ENCODE data around the gene CHRM1.

Gene CHRM1

GRCh38 chr11:62902932-62903331 is 18.2 kb downstream of the CHRM1 start:
- DNase-seq = no peak

- no peak for DNase-seq
Observed at GRCh38 chr11:62898027-62898426, 23.1 kb downstream of the CHRM1 start.

GRCh38 chr11:62897311-62897710 is 23.9 kb downstream of the CHRM1 start:
- no peak for DNase-seq

- no peak for DNase-seq
Observed at GRCh38 chr11:62896049-62896448, 25.1 kb downstream of the CHRM1 start.

GRCh38 chr11:62895501-62895900 is 25.7 kb downstream of the CHRM1 start:
- no peak for DNase-seq

- no peak for DNase-seq
Observed at GRCh38 chr11:62892077-62892922, 28.9 kb downstream of the CHRM1 start.

- no peak for DNase-seq
Observed at GRCh38 chr11:62889484-62890437, 31.4 kb downstream of the CHRM1 start.

GRCh38 chr11:62889126-62889483 is 32.1 kb downstream of the CHRM1 start:
- DNase-seq = no peak

- DNase-seq = no peak
Observed at GRCh38 chr11:62888406-62888805, 32.8 kb downstream of the CHRM1 start.

- no peak for DNase-seq
Observed at GRCh38 chr11:62885137-62885750, 35.9 kb downstream of the CHRM1 start.

GRCh38 chr11:62883673-62884072 is 37.5 kb downstream of the CHRM1 start:
- no peak for DNase-seq

- DNase-seq = no peak
Observed at GRCh38 chr11:62882788-62883501, 38.2 kb downstream of the CHRM1 start.

- DNase-seq = no peak
Observed at GRCh38 chr11:62882431-62882749, 38.8 kb downstream of the CHRM1 start.

- DNase-seq = peak; percentile 88
Observed at GRCh38 chr11:62881579-62882430, 39.4 kb downstream of the CHRM1 start.

GRCh38 chr11:62880803-62881578 is 40.2 kb downstream of the CHRM1 start, which contains the start of gene SLC3A2:
Gene SLC3A2, plus strand, starts transcription at chr11:62880896. Its CDS starts 128 bp downstream, at chr11:62881024.
- DNase-seq = peak; percentile 88

GRCh38 chr11:62880231-62880802 is 40.8 kb downstream of the CHRM1 start:
- DNase-seq = no peak

- no peak for DNase-seq
Observed at GRCh38 chr11:62879235-62879978, 41.8 kb downstream of the CHRM1 start.

GRCh38 chr11:62876712-62877111 is 44.5 kb downstream of the CHRM1 start:
- DNase-seq = no peak

GRCh38 chr11:62875698-62876478 is 45.3 kb downstream of the CHRM1 start:
- DNase-seq = no peak

Data from NCI-H1417 treated with DMSO at 0.1 percent for 48 hours (cell line).